Measurements from ENCODE around the gene SEMA7A. TPM values are rescaled to one million over a fixed set of nuclear protein-coding genes. Genes with fewer than 3 reads are reported as not detected.

SEMA7A gene
- total and polyA plus RNA-seq, 2 of the 4 experiments (the other 2 are of a cell fraction): 30.5 to 87.3 TPM

DNA sequence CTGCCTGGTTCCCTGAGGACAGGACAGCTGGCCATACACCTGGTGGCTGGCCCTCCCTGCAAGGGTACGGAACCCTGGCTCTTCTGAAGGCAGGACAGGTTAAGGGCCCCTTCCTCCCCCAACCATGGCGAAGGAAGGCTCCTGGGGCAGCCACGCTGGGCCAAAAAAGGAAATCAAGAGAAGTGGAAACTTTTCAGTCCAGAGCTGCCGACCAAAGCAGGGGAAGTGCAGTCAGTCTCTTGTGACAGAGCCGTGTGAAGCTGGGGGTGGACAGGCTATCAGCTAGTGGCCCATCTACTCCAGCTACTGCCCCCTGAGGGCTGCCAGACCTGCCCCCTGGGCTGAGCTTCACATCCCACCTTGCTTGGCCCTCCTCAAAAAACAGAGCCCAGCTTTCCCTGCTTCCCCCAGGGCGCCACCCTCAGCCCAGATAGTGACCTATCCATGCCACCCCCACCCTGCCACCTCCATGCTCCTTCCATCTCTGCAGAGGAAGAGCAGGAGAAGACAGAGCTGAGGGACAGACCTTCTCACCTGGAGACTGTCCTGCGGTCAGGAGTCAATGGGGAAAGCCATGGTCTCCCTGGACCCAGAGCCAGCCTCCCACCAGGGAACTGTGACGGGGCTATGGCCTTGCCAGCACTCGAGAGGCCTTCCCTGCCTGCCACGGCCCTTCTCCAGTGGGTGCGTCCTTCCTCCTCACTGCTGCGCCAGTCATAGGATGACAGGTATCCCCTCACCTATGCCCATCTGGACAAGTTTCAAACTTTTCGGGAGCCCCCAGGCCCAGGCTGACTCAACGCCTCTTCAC, 4.6 kb downstream of the SEMA7A start:
- TF ChIP-seq POLR2A (IDR thresholded peaks at IDR 0.05; ENCODE audit: low read depth, low read length) (no peak), RAD21 (IDR thresholded peaks at IDR 0.05; ENCODE audit: low read length) (no peak)
- POLR2A ChIA-PET (ENCODE audit: unreplicated experiment): no interaction called here
- peaks cover 21% of the 10 kb centered on the region for H3K4me1 ChIP-seq (ENCODE audit: control insufficient read depth, insufficient read depth, low read length)
- ATAC-seq (ENCODE audit: low read depth): no peak
- CTCF ChIA-PET: interaction anchor here (0.5 kb wide), 1 partner anchor 83 kb away, joined by 6 read pairs; no protein-coding TSS in a partner anchor
- H2AFZ ChIP-seq (replicated peaks; ENCODE audit: low read length, poor library complexity): no peak overlapping the region
- no peak overlapping the region for H3K9ac ChIP-seq (ENCODE audit: low read depth, low read length)
- in situ Hi-C loops (cut with MboI; ENCODE audit: low sequenced_read_pairs) (no loop called here), dilution Hi-C loops (cut with HindIII; ENCODE audit: low sequenced_read_pairs, unreplicated experiment) (no loop called here), intact Hi-C loops (cut with micrococcal nuclease) (no loop called here)
- no peak overlapping the region for H3K4me2 ChIP-seq (ENCODE audit: low read depth, low read length)
- H3K79me1 ChIP-seq (ENCODE audit: low read depth in 1 of 2, low read length in 2 of 2): peaks cover 15 to 86% of the 10 kb centered on the region in 2 experiments; a peak in 3 of 4 replicates
- H3K36me3 ChIP-seq (ENCODE audit: control insufficient read depth, insufficient read depth, low read length): no peaks in the 10 kb centered on the region
- 78% methylated on average over 5 of the region's 14 CpGs; no CpG with 5 or more reads in 1 of the 2 experiments for WGBS, 2 experiments (ENCODE audit: extremely low coverage in 2 of 2, insufficient read length in 1 of 2)
- H2BK5ac ChIP-seq (ENCODE audit: low read depth, low read length, poor library complexity, severe bottlenecking): no peak overlapping the region
- H2BK120ac ChIP-seq (ENCODE audit: low read depth, low read length): no peak overlapping the region
- no peak overlapping the region for H3K27ac ChIP-seq (ENCODE audit: insufficient read depth, low read length)
- H3K18ac ChIP-seq (ENCODE audit: low read depth, low read length): no peak overlapping the region
- no peak overlapping the region for H3K4me3 ChIP-seq (ENCODE audit: insufficient read depth, low read depth, low read length)
- 0 out of 2 replicates have a peak overlapping the region, but pooled peaks have one; percentile 30 for H3K14ac ChIP-seq (replicated peaks; ENCODE audit: low read depth, low read length)
- no peaks in the 10 kb centered on the region for H3K27me3 ChIP-seq (ENCODE audit: control insufficient read depth, insufficient read depth, low read length)
- no TSS peak for BruUV-seq (replicated peaks)
- H2AK9ac ChIP-seq (replicated peaks; ENCODE audit: low read depth, low read length, poor library complexity): peak overlapping the region; percentile 51
- no peak overlapping the region; the same call in 1 of the 2 replicates for H4K91ac ChIP-seq (ENCODE audit: insufficient read depth, low read depth, low read length)
- H3K9me1 ChIP-seq (ENCODE audit: insufficient read depth, low read length): peaks cover 37% of the 10 kb centered on the region
- H2BK15ac ChIP-seq (ENCODE audit: low read depth, low read length): no peak overlapping the region
- no peak overlapping the region for H3K56ac ChIP-seq (ENCODE audit: extremely low read depth, insufficient read depth, low read length)
- peak overlapping the region; percentile 19; the same call in 1 of the 2 replicates for H3K4ac ChIP-seq (ENCODE audit: low read depth, low read length)
- peaks cover 50% of the 10 kb centered on the region for H4K20me1 ChIP-seq (ENCODE audit: insufficient read depth, low read length)
- no peak overlapping the region for H2BK20ac ChIP-seq (ENCODE audit: low read depth, low read length)
- H3K9me3 ChIP-seq (ENCODE audit: control insufficient read depth, insufficient read depth, low read length): no peaks in the 10 kb centered on the region
- no peak for DNase-seq
- peak overlapping the region; percentile 49; the same call in 1 of the 2 replicates for H2AK5ac ChIP-seq (ENCODE audit: low read depth, low read length)
- H3K23ac ChIP-seq (ENCODE audit: low read depth, low read length): no peak overlapping the region
- H4K5ac ChIP-seq (ENCODE audit: low read depth, low read length): no peak overlapping the region
- H4K8ac ChIP-seq (ENCODE audit: low read depth in 2 of 2, low read length in 2 of 2): no peak overlapping the region
